Adipose tissue (tissue), 3 donors: ENCODE results near the gene ASMTL. TPM values are rescaled to one million over a fixed set of nuclear protein-coding genes. Genes with fewer than 3 reads are reported as not detected.
A peak's percentile ranks its signal among the peaks of the same experiment; 100 is the strongest.
"Not testable (repeated sequence)": the region's sequence is repeated elsewhere in the genome, so short reads cannot be mapped to it uniquely, and the experiment has no call there.

Experiments
- H3K27ac ChIP-seq: one replicate; pipeline ENCODE4 v1.5.1; 2013; ENCODE audit warnings: low read depth, low read length
- WGBS, 3 donors: extraction: QIAGEN DNeasy Blood & Tissue Kit; methylation state at CpG; one replicate each; pipeline ENCODE4 v1.1.7; 2013; 5-methylcytosine and 5-hydroxymethylcytosine counted together
- polyA plus RNA-seq, 3 donors: library from polyadenylated mRNA; stranded (reverse); fragments of 200-250 nt; gene quantifications; one replicate each; pipeline ENCODE4 v1.2.3, GENCODE V29; 2013
- donor health status: healthy with polysubstance abuse.
- donor health status: Bipolar disorder and iron deficiency.
- donor health status: healthy.

Gene ASMTL
- polyA plus RNA-seq, 3 donors, result 20.2 to 35.2 (median 22.3) TPM

GRCh38 chrX:1464041-1464970 is 11.6 kb upstream of the ASMTL start:
- H3K27ac ChIP-seq, result no peak overlapping the region
- WGBS, 3 donors, result 59 to 75% (median 73%) methylated on average over 24 of the region's 24 CpGs

DNA sequence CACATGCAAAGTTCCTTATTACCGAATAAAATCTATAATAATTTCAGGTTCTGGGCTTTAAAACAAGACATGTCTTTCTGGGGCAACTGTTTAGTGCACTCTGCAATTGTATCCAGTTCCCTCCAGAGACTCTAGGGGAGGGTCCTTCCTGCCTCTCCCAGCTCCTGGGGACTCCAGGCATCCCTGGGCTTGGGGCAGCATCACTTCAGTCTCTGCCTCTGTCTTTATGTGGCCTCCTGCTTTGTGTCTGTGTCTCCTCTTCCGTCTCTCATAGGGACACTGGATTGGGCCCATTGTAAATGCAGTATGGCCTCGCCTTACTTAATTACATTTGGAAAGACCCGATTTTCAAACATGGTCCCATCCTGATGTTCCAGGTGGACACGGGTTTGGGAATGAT is 10.9 kb upstream of the ASMTL start:
- no peak overlapping the region for H3K27ac ChIP-seq

DNA sequence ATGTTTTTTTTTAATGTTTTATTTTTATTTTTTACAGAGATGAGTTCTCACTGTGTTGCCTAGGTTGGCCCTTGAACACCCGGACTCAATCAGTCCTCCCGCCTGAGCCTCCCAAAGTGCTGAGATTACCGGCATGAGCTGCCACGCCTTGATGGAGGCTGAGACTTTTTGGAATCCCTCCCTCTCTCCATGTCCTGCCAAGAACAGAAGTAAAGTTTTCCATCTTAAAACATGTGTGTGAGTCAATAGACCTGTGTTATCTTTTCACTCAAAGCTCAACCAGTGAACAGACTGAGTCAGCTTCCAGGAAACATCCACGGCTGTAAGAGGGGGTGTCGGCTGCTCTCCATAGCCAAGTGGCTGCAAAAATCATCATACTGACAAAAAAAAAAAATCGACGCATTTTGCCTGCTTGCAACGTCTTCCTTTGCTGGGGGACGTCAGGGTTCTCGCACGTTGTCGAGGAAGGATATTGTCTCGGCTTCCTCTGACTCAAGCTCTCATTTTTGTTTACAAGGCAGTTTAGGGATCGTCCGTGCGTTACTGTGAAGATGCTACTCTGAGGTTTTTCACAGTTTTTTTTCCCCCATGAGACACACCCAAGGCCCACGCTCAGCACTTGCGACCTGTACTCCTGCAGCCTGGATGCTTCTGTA is 10.0 kb upstream of the ASMTL start:
- 36 to 65% (median 44%) methylated on average over 19 of the region's 19 CpGs for WGBS, 3 donors

More for the DNA sequence above, 10.9 kb upstream of the ASMTL start:
- 75 to 77% (median 76%) methylated on average over 5 of the region's 5 CpGs for WGBS, 3 donors

DNA sequence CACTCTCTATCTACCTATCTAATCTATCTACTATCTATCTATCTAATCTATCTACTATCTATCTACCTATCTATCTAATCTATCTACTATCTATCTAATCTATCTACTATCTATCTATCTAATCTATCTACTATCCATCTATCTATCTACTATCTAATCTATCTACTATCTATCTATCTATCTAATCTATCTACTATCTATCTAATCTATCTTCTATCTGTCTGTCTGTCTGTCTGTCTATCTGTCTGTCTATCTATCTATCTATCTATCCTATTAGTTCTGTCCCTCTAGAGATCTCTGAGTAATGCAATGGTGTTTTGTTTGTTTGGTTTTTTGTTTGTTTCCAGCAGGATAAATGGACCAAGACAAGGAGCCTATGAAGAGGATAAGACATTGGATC is 9.4 kb upstream of the ASMTL start:
- no peak overlapping the region for H3K27ac ChIP-seq

More for the DNA sequence above, 10.0 kb upstream of the ASMTL start:
- no peak overlapping the region for H3K27ac ChIP-seq

DNA sequence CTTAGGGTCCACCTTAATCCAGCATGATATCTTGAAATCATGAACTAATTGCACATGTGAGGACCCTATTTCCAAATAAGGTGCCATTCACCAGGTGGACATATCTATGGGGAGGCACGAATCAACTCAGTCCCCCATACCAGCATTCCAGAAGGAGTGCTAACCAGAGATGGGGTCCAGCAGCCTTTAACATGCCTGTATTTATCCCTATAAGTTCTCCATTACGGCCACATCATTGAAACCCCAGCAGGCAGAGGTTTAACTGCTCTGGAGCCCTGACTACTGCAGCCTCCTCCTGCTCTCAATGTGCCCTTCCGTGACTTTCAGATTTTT is 3.2 kb upstream of the ASMTL start:
- whole genome bisulfite sequencing, 3 donors, result 68 to 74% (median 70%) methylated on average over 3 of the region's 3 CpGs
- no peak overlapping the region for H3K27ac ChIP-seq

DNA sequence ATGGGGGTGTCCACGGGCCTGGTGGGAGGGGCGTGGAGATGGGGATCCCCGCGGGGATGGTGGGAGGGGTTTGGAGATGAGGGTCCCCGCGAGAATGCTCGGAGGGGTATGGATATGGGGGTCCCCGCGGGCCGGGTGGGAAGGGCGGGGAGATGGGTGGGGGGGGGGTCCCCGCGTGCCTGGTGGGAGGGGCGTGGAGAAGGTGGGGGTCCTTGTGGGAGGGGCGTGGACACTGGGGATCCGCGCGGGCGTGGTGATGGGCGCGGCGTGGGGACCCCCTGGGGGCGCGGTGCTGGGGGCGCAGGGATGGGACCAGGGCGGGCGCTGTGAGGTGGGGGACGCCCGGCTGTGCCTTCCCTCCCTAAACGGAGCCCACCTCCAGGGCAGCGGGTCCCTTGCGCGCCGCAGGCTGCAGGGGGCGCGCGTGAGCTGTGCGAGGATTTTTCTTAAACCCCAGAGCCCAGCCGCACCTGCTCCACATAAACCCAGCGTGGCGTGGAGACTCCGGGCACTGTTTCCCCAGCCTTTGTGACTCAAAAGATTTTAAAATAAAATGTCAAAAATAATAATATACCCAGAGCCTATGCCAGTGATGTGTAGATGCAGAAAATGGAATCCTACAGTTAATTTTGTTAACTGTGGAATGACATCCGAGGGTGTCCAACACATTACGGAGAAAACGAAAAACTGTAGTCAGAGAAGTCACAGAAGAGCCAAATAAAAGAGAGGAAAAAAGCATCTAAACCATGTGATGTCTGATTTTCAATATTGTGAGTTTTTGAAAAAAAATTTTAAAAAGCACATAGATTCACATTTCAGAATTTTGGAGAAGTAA is 1.5 kb upstream of the ASMTL start:
- H3K27ac ChIP-seq, result no peak overlapping the region
- 4 to 5% (median 5%) methylated on average over 34 to 44 of the region's 45 CpGs for WGBS, 3 donors

DNA sequence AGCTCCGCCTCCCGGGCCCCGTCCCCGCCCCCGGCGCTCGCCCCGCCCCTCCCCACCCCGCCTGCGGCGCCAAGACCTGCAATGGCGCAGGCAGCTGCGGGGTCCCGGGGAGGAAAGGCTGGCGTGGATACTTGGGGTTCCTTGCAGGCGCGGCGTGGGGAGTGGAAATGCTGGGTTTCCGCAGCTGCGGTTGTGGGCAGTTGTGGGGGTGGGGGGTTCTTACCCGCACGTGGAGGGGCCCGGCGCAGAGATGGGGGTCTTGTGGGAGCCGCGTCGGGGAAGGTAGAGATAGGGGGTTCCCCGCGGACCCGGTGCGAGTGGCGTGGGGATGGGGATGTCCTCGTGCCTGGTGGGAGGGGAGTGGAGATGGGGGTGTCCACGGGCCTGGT is 680 bp upstream of the ASMTL start:
- H3K27ac ChIP-seq, result peak overlapping the region; percentile 72
- WGBS, 3 donors, result 1% methylated on average over 23 to 34 of the region's 34 CpGs

GRCh38 chrX:1451661-1452515 is 821 bp downstream of the ASMTL start:
- 23 to 32% (median 29%) methylated on average over 22 to 23 of the region's 23 CpGs for WGBS, 3 donors

GRCh38 chrX:1451251-1451660 is 1.5 kb downstream of the ASMTL start:
- 87 to 90% (median 88%) methylated on average over 6 of the region's 6 CpGs for WGBS, 3 donors
- H3K27ac ChIP-seq, result no peak overlapping the region

More at GRCh38 chrX:1451661-1452515, 821 bp downstream of the ASMTL start:
- no peak overlapping the region for H3K27ac ChIP-seq

DNA sequence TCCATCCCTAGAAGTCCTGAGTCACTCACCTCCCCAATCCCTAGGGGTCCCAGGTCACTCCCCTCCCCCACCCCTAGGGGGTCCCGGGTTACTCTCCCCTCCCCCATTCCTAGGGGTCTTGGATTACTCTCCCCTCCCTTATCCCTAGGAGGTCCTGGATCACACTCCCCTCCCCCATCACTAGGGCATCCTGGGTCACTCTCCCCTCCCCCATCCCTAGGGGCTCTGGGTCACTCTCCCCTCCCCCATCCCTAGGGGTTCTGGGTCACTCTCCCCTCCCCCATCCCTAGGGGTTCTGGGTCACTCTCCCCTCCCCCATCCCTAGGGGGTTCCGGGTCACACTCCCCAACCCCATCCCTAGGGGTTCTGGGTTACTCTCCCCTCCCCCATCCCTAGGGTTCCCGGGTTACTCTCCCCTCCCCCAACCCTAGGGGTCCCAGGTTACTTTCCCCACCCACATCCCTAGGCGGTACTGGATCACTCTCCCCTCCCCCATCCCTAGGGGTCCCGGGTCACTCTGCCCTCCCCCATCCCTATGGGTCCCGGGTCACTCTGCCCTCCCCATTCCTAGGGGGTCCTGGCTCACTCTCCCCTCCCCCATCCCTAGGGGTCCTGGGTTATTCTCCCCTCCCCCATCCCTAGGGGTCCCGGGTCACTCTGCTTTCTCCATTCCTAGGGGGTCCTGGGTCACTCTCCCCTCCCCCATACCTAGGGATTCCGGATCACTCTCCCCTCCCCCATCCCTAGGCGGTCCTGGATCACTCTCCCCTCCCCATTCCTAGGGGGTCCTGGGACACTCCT is 2.1 kb downstream of the ASMTL start:
- 80 to 87% (median 86%) methylated on average over 8 to 9 of the region's 9 CpGs for WGBS, 3 donors
- no peak overlapping the region for H3K27ac ChIP-seq

GRCh38 chrX:1449823-1450149 is 2.9 kb downstream of the ASMTL start:
- WGBS, 3 donors, result 98 to 100% (median 99%) methylated on average over 2 of the region's 2 CpGs
- H3K27ac ChIP-seq, result no peak overlapping the region

- WGBS, 3 donors, result 88 to 93% (median 92%) methylated on average over 9 of the region's 9 CpGs
Observed at GRCh38 chrX:1449036-1449822, 3.5 kb downstream of the ASMTL start.

DNA sequence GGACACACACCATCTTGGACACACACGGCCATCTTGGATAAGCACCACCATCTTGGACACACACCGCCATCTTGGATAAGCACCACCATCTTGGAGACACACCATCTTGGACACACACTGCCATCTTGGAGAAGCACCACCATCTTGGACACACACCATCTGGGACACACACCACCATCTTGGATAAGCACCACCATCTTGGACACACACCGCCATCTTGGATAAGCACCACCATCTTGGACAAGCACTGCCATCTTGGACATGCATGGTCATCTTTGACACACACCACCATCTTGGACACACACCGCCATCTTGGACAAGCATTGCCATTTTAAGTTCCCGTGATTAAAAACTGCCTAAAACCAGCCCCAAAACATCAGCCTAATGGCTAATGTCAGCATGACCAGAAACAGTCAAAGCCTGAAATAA is 4.1 kb downstream of the ASMTL start:
- 97 to 99% (median 98%) methylated on average over 5 of the region's 5 CpGs for WGBS, 3 donors
- H3K27ac ChIP-seq, result not testable (repeated sequence)

More at GRCh38 chrX:1449036-1449822, 3.5 kb downstream of the ASMTL start:
- H3K27ac ChIP-seq, result no peak overlapping the region

GRCh38 chrX:1447969-1448572 is 4.6 kb downstream of the ASMTL start:
- 97 to 98% (median 98%) methylated on average over 8 of the region's 8 CpGs for WGBS, 3 donors
- H3K27ac ChIP-seq, result not testable (repeated sequence)

DNA sequence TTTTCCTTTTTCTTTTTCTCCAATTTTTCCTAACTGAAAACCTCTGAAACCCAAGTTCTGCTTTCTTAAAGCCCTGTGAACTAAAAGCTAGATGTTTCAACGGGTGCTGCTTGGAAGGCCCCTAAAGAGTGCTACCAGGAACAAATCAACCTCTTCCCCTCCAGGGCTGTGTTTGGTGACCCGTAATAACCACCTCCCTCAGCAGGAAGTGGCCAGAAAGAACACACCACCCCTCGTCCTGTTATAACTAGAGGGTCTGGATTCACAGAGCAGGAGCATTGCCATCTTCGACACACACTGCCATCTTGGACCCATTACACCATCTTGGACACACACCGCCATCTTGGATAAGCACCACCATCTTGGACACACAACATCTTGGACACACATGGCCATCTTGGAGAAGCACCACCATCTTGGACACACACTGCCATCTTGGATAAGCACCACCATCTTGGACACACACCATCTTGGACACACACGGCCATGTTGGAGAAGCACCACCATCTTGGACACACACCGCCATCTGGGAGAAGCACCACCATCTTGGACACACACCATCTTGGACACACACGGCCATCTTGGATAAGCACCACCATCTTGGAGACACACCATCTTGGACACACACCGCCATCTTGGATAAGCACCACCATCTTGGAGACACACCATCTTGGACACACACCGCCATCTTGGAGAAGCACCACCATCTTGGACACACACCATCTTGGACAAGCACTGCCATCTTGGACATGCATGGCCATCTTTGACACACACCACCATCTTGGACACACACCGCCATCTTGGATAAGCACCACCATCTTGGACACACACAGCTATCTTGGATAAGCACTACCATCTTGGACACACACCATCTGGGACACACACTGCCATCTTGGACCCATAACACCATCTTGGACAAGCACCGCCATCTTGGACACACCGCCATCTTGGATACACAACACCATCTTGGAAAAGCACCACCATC is 5.4 kb downstream of the ASMTL start:
- not testable (repeated sequence) for H3K27ac ChIP-seq
- WGBS, 3 donors, result 89 to 95% (median 90%) methylated on average over 13 of the region's 13 CpGs
